SK-N-SH (cell line): ENCODE results near the gene DENND1A.

Experiments used
- RFX5 ChIP-seq: IDR thresholded peaks from 2 replicates; pipeline ENCODE4 v1.6.1; 2012; ENCODE audit warnings: mild to moderate bottlenecking, improper control_type of control experiment, low read length
- TF ChIP-seq, protein P1 (sequence below): fragments of 200-600 bp; sonication (generic); IDR thresholded peaks from 2 replicates; pipeline ENCODE4 v1.6.1; 2017; ENCODE audit warnings: antibody characterized with exemption, mild to moderate bottlenecking, moderate library complexity
- TF ChIP-seq, protein P2 (sequence below): fragments of 150-350 bp; IDR thresholded peaks from 2 replicates; pipeline ENCODE4 v1.6.1; 2017; ENCODE audit warnings: antibody characterized with exemption, low read length, low read depth, borderline replicate concordance

- TF ChIP-seq, protein P1, sequence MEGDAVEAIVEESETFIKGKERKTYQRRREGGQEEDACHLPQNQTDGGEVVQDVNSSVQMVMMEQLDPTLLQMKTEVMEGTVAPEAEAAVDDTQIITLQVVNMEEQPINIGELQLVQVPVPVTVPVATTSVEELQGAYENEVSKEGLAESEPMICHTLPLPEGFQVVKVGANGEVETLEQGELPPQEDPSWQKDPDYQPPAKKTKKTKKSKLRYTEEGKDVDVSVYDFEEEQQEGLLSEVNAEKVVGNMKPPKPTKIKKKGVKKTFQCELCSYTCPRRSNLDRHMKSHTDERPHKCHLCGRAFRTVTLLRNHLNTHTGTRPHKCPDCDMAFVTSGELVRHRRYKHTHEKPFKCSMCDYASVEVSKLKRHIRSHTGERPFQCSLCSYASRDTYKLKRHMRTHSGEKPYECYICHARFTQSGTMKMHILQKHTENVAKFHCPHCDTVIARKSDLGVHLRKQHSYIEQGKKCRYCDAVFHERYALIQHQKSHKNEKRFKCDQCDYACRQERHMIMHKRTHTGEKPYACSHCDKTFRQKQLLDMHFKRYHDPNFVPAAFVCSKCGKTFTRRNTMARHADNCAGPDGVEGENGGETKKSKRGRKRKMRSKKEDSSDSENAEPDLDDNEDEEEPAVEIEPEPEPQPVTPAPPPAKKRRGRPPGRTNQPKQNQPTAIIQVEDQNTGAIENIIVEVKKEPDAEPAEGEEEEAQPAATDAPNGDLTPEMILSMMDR: no peak
- TF ChIP-seq, protein P2, sequence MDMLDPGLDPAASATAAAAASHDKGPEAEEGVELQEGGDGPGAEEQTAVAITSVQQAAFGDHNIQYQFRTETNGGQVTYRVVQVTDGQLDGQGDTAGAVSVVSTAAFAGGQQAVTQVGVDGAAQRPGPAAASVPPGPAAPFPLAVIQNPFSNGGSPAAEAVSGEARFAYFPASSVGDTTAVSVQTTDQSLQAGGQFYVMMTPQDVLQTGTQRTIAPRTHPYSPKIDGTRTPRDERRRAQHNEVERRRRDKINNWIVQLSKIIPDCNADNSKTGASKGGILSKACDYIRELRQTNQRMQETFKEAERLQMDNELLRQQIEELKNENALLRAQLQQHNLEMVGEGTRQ: no peak
- TF ChIP-seq RFX5: no peak
Measured at GRCh38 chr9:123863164-123863855, 66.6 kb downstream of the DENND1A start.
